AG04449 (cell line): ENCODE data around the gene IER5.

Source experiments
- CTCF ChIA-PET: fragments of 350-600 bp; formaldehyde crosslinking; extraction: SDS; loops from one replicate; lab custom pipeline; 2021; ENCODE audit warnings: antibody characterized with exemption; lab: Yijun Ruan, JAX
- POLR2A ChIA-PET: fragments of 400-600, 350-600 bp; formaldehyde crosslinking; extraction: SDS; loops from one replicate; lab custom pipeline; 2020; ENCODE audit warnings: antibody characterized with exemption, inconsistent platforms; lab: Yijun Ruan, JAX
- DNase-seq: peaks from one replicate; pipeline ENCODE4 v3.0.0-alpha.2; 2010; ENCODE audit warnings: low read depth, low spot score
- H3K4me3 ChIP-seq: 2 replicates; pipeline ENCODE4 v1.5.1; 2011; ENCODE audit warnings: low read depth, mild to moderate bottlenecking, control low read depth, low read length
- TF ChIP-seq, protein P1 (sequence below): IDR thresholded peaks from one replicate; pipeline ENCODE4 v1.5.1; 2011; ENCODE audit warnings: mild to moderate bottlenecking, moderate library complexity, low read length, control low read depth, inconsistent platforms; ENCODE audit not compliant: insufficient read depth; ENCODE audit errors: missing control alignments

IER5 gene

DNA sequence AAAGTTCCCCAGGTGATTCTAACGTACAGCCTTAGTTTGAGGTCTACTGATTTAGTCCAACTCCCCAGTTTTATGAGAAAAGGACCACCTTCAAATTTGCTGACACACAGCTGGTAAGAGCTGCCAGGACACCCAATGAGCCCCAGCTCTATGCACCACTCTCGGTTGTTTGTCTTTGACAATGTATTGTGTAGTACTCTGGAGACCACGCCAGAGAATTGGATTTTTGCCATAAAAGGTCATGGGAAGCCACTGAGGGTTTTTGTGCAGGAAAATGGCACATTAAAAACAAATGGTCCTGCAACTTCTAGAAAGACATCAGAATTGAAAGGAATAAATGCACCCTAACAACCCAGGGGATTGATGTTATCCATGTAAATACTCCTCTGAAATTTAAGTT, 7.1 kb upstream of the IER5 start:
- no peak overlapping the region for H3K4me3 ChIP-seq
- ChIA-PET CTCF (interaction anchor here (0.9 kb wide), 1 partner anchor 61 kb away, joined by 7 read pairs; no protein-coding TSS in a partner anchor), POLR2A (no interaction called here)
- DNase-seq = no peak
- TF ChIP-seq, protein P1, sequence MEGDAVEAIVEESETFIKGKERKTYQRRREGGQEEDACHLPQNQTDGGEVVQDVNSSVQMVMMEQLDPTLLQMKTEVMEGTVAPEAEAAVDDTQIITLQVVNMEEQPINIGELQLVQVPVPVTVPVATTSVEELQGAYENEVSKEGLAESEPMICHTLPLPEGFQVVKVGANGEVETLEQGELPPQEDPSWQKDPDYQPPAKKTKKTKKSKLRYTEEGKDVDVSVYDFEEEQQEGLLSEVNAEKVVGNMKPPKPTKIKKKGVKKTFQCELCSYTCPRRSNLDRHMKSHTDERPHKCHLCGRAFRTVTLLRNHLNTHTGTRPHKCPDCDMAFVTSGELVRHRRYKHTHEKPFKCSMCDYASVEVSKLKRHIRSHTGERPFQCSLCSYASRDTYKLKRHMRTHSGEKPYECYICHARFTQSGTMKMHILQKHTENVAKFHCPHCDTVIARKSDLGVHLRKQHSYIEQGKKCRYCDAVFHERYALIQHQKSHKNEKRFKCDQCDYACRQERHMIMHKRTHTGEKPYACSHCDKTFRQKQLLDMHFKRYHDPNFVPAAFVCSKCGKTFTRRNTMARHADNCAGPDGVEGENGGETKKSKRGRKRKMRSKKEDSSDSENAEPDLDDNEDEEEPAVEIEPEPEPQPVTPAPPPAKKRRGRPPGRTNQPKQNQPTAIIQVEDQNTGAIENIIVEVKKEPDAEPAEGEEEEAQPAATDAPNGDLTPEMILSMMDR = no peak

DNA sequence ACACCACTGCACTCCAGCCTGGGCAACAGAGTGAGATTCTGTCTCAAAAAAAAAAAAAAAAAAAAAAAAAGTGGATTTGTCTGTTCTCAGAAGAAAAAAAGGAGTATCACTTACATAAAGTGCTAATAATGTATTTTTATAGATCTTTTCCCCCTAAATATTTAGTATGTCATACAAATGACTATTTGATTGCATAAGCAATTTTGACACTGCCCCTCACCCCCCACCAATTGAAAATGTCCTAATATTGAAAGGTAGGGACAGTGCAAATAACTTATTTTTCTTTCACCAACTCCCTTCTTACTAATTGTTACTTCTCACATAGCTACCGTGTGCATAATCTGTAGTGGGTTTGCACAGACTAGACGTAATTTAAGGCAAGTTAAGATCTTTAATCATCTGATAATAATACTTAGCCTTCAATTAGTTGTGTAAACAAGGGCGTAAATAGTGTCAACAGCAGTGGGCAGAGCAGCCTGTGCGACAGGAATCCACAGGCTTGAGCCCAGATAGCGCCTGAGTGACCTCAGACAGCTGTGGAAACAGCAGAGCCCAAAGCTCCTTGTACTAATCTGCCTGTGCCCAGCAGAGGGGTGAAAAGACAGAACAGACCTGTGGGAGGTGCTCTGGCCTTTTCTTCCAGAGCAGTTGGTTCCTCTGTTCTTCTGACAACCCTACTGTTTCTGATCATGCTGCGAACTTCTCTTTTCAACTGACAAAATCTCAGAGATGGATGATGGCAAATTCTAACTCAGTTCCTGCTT, 4.5 kb upstream of the IER5 start:
- no peak overlapping the region for H3K4me3 ChIP-seq
- TF ChIP-seq, protein P1 = peak; percentile 10
- ChIA-PET POLR2A (interaction anchor here (0.6 kb wide), 1 partner anchor 13 kb away, joined by 3 read pairs; no protein-coding TSS in a partner anchor), CTCF (interaction anchor here (0.9 to 11.0 kb wide), 4 partner anchors 21 to 82 kb away, joined by 3 to 148 read pairs (median 4); no protein-coding TSS in a partner anchor)
- DNase-seq = no peak

DNA sequence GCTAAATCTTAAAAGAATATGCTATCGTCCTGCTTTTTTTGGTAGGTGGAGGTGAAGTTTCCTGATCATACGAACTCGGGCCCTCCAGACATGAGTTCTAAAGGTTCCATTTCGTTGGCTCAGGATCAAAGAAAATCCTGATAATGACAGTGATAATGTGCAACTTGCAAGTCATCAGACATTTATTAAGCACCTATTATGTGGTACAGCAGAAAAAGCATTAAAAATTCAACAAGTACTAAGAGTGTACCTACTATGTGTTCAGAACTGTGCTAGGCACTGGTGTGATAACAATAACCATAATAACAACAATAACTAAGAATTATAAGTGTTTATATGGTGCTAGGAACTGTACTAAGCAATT, 3.9 kb upstream of the IER5 start:
- DNase-seq = no peak
- H3K4me3 ChIP-seq = no peak overlapping the region
- ChIA-PET CTCF (interaction anchor here (1.2 to 11.0 kb wide), 3 partner anchors 21 to 81 kb away, joined by 4 to 148 read pairs (median 4); no protein-coding TSS in a partner anchor), POLR2A (no interaction called here)
- TF ChIP-seq, protein P1 = no peak

DNA sequence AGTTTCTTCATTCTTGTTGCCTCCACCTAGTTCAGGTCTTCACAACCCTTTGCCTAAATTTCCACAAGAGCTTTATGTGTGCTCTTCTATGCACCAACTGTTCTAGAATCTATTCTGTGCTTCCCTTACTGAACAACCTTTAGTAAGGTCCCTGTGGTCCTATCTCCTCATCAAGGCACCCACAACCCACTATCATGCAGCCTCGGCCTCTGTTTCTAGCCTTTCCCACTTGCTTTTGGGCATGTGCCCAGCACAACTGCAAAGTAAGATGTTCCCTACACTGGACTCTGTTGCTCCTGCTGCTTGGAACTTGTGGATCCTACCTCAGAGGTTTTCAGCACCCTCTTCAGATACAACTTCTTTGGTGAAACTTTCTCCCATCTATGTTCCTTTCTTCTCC, 2.4 kb upstream of the IER5 start:
- CTCF ChIA-PET = interaction anchor here (0.6 to 11.0 kb wide), 4 partner anchors 9 to 80 kb away, joined by 3 to 148 read pairs (median 6); no protein-coding TSS in a partner anchor
- POLR2A ChIA-PET = interaction anchor here (1.3 kb wide), 1 partner anchor 10 kb away, joined by 9 read pairs; no protein-coding TSS in a partner anchor

DNA sequence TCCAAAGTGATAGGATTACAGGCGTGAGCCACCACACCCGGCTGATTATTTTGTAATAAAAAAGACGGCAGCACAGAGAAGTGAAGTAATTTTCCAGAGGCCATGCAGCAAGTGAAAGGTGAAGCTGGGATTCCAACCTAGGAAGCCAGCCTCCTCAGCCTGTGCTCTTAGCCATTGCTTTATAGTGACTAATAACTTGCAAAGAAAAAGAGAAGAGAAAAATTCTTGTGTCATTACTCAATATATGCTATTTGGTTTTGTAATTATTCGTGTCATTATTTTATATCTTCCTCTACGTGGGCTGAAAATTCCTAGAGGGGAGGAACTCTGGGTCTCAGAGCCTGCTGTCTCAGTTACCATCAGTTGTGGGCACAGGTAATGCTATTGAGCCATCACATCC, 1.6 kb upstream of the IER5 start:
- ChIA-PET POLR2A (interaction anchor here (0.7 to 1.3 kb wide), 4 partner anchors 10 to 49 kb away, joined by 3 to 9 read pairs (median 4); no protein-coding TSS in a partner anchor), CTCF (interaction anchor here (1.4 to 11.0 kb wide), 3 partner anchors 10 to 53 kb away, joined by 5 to 148 read pairs (median 7); no protein-coding TSS in a partner anchor)
- no peak overlapping the region for H3K4me3 ChIP-seq
- no peak for DNase-seq
- TF ChIP-seq, protein P1 = no peak

More for the DNA sequence above, 2.4 kb upstream of the IER5 start:
- TF ChIP-seq, protein P1 = no peak
- DNase-seq = no peak
- H3K4me3 ChIP-seq = no peak overlapping the region

DNA sequence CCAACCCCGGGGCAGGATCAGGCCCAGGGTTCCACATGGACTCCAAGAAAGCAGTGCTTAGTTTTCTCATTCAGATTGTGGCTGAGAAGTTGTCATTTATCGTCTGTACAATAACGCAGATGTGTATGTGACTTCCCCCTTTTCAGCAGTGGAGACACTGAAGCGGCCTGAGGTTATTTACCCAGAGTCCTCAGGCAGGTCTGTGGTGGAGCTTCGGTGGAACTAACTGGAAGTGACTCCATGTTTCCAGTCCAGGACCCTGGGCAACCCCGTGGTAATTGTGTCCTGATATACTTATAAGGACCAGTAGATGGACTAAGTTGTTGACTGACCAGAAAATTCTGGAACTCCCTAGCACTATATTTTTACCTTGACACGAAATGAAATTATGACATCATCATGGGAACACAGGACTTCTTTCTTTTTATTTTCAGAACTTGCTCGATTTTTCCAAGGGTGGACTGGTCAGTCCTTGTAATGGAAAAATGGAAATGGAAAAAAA, 1.0 kb upstream of the IER5 start:
- ChIA-PET POLR2A (interaction anchor here (0.7 to 2.0 kb wide), 4 partner anchors 9 to 48 kb away, joined by 3 to 27 read pairs (median 7); no protein-coding TSS in a partner anchor), CTCF (interaction anchor here (11.0 kb wide), 1 partner anchor 53 kb away, joined by 148 read pairs; no protein-coding TSS in a partner anchor)
- H3K4me3 ChIP-seq = no peak overlapping the region
- TF ChIP-seq, protein P1 = no peak
- no peak for DNase-seq
